ENCODE data around the gene RARRES1. TPM values are rescaled to one million over a fixed set of nuclear protein-coding genes. Genes with fewer than 3 reads are reported as not detected.

The RARRES1 gene
- total and polyA plus RNA-seq, 2 experiments from 2014 or later = 1.2 to 1.7 TPM

DNA sequence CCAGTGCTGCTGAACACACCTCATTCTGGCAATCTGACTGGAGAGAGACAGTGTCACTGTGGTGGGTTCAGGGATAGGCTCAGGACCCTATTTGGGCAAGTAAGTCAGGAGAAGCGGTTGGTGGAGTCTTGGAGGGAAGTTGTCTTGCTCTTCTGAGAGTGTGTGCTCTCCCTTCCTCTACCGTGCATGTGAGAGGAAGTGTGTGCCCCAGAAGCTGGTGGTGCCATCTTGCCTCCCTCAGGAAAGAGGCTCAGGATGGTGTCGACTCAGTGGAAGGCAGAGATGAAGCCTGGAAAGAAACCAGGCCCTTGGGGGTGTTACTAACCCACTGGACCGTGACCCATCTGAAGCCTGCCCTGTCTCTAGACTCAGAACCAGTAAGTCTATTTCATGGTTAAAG is 6.8 kb upstream of the RARRES1 start:
- Histone ChIP-seq H4K20me1 (ENCODE audit: insufficient read depth) (no peaks in the 10 kb centered on the region), H3K27ac (no peak overlapping the region), H3K79me2 (ENCODE audit: insufficient read depth) (no peaks in the 10 kb centered on the region), H3K27me3 (replicated peaks; ENCODE audit: insufficient read depth) (no peaks in the 10 kb centered on the region), H3K9ac (no peak overlapping the region), H3K4me1 (ENCODE audit: insufficient read depth) (no peaks in the 10 kb centered on the region), H3K9me2 (ENCODE audit: insufficient read depth) (no peaks in the 10 kb centered on the region), H2AFZ (no peak overlapping the region), H3K36me3 (ENCODE audit: low read depth) (no peaks in the 10 kb centered on the region), H3F3A (ENCODE audit: insufficient read depth) (no peaks in the 10 kb centered on the region), H3K4me3 (no peak overlapping the region), H3K9me3 (ENCODE audit: low read depth) (no peaks in the 10 kb centered on the region), H3K4me2 (ENCODE audit: unreplicated experiment) (no peak overlapping the region)
- 92 to 97% methylated on average over 4 of the region's 4 CpGs for WGBS, 2 experiments (ENCODE audit: low coverage in 1 of 2, low lambda C conversion rate in 2 of 2, missing lambda C conversion rate in 2 of 2)
- TF ChIP-seq EZH2 (IDR thresholded peaks at IDR 0.05; ENCODE audit: insufficient read depth, poor library complexity, severe bottlenecking) (no peak), EZH2phosphoT487 (IDR thresholded peaks at IDR 0.05; ENCODE audit: insufficient read depth, low read depth) (no peak)
- no peak for DNase-seq
- in situ Hi-C loops (cut with MboI) = no loop called here

DNA sequence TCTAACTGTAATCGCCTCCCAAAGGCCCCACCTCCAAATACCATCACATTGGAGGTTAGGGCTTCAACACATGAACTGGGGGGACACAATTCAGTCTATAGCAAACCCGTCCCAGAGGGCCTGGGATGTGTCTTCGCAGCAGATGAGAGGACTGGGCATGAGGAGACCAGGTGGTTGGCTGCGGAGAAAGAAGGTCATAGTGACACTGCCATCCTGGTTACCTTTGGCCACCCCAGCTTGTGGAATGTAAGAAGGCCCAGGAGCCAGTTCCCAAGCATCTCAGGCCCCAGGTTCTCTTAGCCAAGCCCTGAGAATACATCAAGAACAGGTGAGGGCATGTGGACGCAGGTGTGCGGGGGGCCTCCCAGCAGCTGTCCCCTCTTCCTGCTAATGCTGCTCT is 6.4 kb upstream of the RARRES1 start:
- in situ Hi-C loops (cut with MboI) = no loop called here
- 91 to 95% methylated on average over 6 of the region's 6 CpGs for WGBS, 2 experiments (ENCODE audit: low coverage in 1 of 2, low lambda C conversion rate in 2 of 2, missing lambda C conversion rate in 2 of 2)
- no peak for TF ChIP-seq EZH2 (IDR thresholded peaks at IDR 0.05; ENCODE audit: insufficient read depth, poor library complexity, severe bottlenecking)
- TF ChIP-seq EZH2phosphoT487 (IDR thresholded peaks at IDR 0.05; ENCODE audit: insufficient read depth, low read depth) = no peak
- H3K9me3 ChIP-seq (ENCODE audit: low read depth) = no peaks in the 10 kb centered on the region
- H3F3A ChIP-seq (ENCODE audit: insufficient read depth) = no peaks in the 10 kb centered on the region
- H3K27ac ChIP-seq = no peak overlapping the region
- no peak overlapping the region for H3K9ac ChIP-seq
- DNase-seq = no peak
- no peaks in the 10 kb centered on the region for H3K27me3 ChIP-seq (replicated peaks; ENCODE audit: insufficient read depth)
- H4K20me1 ChIP-seq (ENCODE audit: insufficient read depth) = no peaks in the 10 kb centered on the region
- H3K4me3 ChIP-seq = no peak overlapping the region
- no peak overlapping the region for H2AFZ ChIP-seq
- no peaks in the 10 kb centered on the region for H3K79me2 ChIP-seq (ENCODE audit: insufficient read depth)
- H3K36me3 ChIP-seq (ENCODE audit: low read depth) = no peaks in the 10 kb centered on the region
- H3K9me2 ChIP-seq (ENCODE audit: insufficient read depth) = no peaks in the 10 kb centered on the region
- no peak overlapping the region for H3K4me2 ChIP-seq (ENCODE audit: unreplicated experiment)
- H3K4me1 ChIP-seq (ENCODE audit: insufficient read depth) = no peaks in the 10 kb centered on the region

DNA sequence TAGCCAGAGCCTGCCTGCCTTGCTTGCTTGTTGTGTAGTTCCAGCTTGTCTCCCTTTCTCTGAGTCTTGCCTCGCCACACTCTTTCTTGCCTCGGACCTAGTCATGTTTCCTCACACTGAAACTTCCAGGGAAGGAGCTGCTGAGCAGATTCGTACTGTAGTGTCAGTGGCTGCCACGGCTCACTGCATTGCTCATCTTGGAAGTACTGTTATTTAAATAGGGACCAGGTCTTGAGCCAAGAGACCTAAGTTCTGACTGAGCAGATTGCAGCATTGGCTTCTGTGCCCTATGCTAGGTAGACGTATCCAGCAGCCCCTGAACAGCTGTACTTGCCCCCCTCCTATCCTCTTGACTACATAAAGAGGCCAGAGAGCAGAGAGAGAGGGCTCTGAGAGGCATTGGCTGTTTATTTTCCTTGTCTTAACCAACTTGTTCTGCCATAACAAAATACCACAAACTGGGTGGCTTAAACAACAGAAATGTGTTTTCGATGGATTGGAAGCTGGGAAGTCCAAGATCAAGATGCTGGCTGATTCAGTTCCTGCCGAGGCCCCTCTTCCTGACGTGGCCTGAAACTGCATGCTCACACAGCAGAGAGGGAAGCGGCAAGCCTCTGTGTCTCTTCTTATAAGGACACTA is 5.8 kb upstream of the RARRES1 start:
- H2AFZ ChIP-seq = no peak overlapping the region
- H3F3A ChIP-seq (ENCODE audit: insufficient read depth) = no peaks in the 10 kb centered on the region
- H3K9ac ChIP-seq = no peak overlapping the region
- no peaks in the 10 kb centered on the region for H3K4me1 ChIP-seq (ENCODE audit: insufficient read depth)
- no peaks in the 10 kb centered on the region for H3K9me3 ChIP-seq (ENCODE audit: low read depth)
- no peak overlapping the region for H3K4me3 ChIP-seq
- in situ Hi-C loops (cut with MboI) = no loop called here
- H3K36me3 ChIP-seq (ENCODE audit: low read depth) = no peaks in the 10 kb centered on the region
- H3K79me2 ChIP-seq (ENCODE audit: insufficient read depth) = no peaks in the 10 kb centered on the region
- no peaks in the 10 kb centered on the region for H4K20me1 ChIP-seq (ENCODE audit: insufficient read depth)
- TF ChIP-seq EZH2phosphoT487 (IDR thresholded peaks at IDR 0.05; ENCODE audit: insufficient read depth, low read depth) (no peak), EZH2 (IDR thresholded peaks at IDR 0.05; ENCODE audit: insufficient read depth, poor library complexity, severe bottlenecking) (no peak)
- H3K27me3 ChIP-seq (replicated peaks; ENCODE audit: insufficient read depth) = no peaks in the 10 kb centered on the region
- 89 to 97% methylated on average over 9 of the region's 9 CpGs for WGBS, 2 experiments (ENCODE audit: low coverage in 1 of 2, low lambda C conversion rate in 2 of 2, missing lambda C conversion rate in 2 of 2)
- no peak overlapping the region for H3K4me2 ChIP-seq (ENCODE audit: unreplicated experiment)
- no peaks in the 10 kb centered on the region for H3K9me2 ChIP-seq (ENCODE audit: insufficient read depth)
- no peak overlapping the region for H3K27ac ChIP-seq
- DNase-seq = no peak

DNA sequence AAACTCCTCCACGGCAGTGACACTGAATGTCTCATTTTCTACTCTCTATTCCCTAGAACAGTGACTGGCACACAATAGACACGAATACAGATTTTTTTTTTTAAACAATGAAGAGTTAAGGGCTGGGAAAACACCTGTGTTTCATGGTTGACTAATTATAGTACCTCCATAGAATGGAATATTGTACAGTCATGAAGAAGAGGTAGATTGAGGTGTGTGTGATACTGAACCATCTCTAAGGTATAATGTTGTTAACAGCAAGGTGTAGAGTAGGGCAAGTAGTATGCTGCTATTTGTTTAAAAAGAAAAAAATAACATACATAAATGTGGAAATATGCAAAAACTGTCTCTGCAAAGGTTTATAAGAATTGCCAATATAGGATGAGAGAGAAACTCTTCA is 5.2 kb upstream of the RARRES1 start:
- no peak overlapping the region for H3K27ac ChIP-seq

More for the DNA sequence above, 5.2 kb upstream of the RARRES1 start:
- Histone ChIP-seq H3K36me3 (ENCODE audit: low read depth) (no peaks in the 10 kb centered on the region), H3K79me2 (ENCODE audit: insufficient read depth) (no peaks in the 10 kb centered on the region), H3F3A (ENCODE audit: insufficient read depth) (no peaks in the 10 kb centered on the region), H4K20me1 (ENCODE audit: insufficient read depth) (no peaks in the 10 kb centered on the region), H3K9ac (no peak overlapping the region), H3K4me2 (ENCODE audit: unreplicated experiment) (no peak overlapping the region), H3K4me3 (no peak overlapping the region), H3K27me3 (replicated peaks; ENCODE audit: insufficient read depth) (no peaks in the 10 kb centered on the region), H2AFZ (no peak overlapping the region), H3K9me3 (ENCODE audit: low read depth) (no peaks in the 10 kb centered on the region), H3K4me1 (ENCODE audit: insufficient read depth) (no peaks in the 10 kb centered on the region), H3K9me2 (ENCODE audit: insufficient read depth) (no peaks in the 10 kb centered on the region)
- DNase-seq = no peak
- 94 to 96% methylated on average over 2 of the region's 2 CpGs for WGBS, 2 experiments (ENCODE audit: low coverage in 1 of 2, low lambda C conversion rate in 2 of 2, missing lambda C conversion rate in 2 of 2)
- TF ChIP-seq EZH2phosphoT487 (IDR thresholded peaks at IDR 0.05; ENCODE audit: insufficient read depth, low read depth) (no peak), EZH2 (IDR thresholded peaks at IDR 0.05; ENCODE audit: insufficient read depth, poor library complexity, severe bottlenecking) (no peak)
- in situ Hi-C loops (cut with MboI) = no loop called here

Measured in GM23248 (cell line).